ENCODE data around the gene SEL1L3. TPM values are rescaled to one million over a fixed set of nuclear protein-coding genes. Genes with fewer than 3 reads are reported as not detected.

Gene SEL1L3
- total and polyA plus RNA-seq, 2 donors (not counting 3 experiments of a cell fraction or from before 2014, with no cell fraction given), result 53.4 to 122 TPM

GRCh38 chr4:25782482-25782881, 80.3 kb downstream of the SEL1L3 start:
- dilution Hi-C loops (cut with MboI; ENCODE audit: extremely low pct_ligation_motif_present, low sequenced_read_pairs) (no loop called here), intact Hi-C loops (cut with micrococcal nuclease) (no loop called here)
- TF ChIP-seq POLR2AphosphoS5 (IDR thresholded peaks at IDR 0.05; ENCODE audit: insufficient read depth, low read depth, low read length) (no peak), GATA2 (IDR thresholded peaks at IDR 0.05; ENCODE audit: insufficient read depth, insufficient read length, low read depth, low read length) (no peak), JUN (IDR thresholded peaks at IDR 0.05; ENCODE audit: borderline replicate concordance, insufficient read depth, insufficient read length, low read depth) (no peak), FOS (IDR thresholded peaks at IDR 0.05; ENCODE audit: borderline replicate concordance, insufficient read depth, low read length) (no peak), POLR2A (IDR thresholded peaks at IDR 0.05; ENCODE audit: low read depth, low read length) (no peak), EZH2 (IDR thresholded peaks at IDR 0.05; ENCODE audit: borderline replicate concordance, low read depth, low read length, severe bottlenecking) (no peak), MYC (IDR thresholded peaks at IDR 0.05; ENCODE audit: low read depth, low read length) (no peak), MAX (IDR thresholded peaks at IDR 0.05; ENCODE audit: insufficient read depth, insufficient read length) (no peak), CTCF (IDR thresholded peaks at IDR 0.05; ENCODE audit: extremely low read depth in 1 of 2, insufficient read depth in 1 of 2, low read depth in 1 of 2, low read length in 2 of 2) (no peak)
- Histone ChIP-seq H3K27me3 (ENCODE audit: control insufficient read depth in 2 of 2, insufficient read depth in 2 of 2, low read length in 2 of 2) (no peaks in the 10 kb centered on the region), H4K20me1 (replicated peaks; ENCODE audit: control insufficient read depth, extremely low read depth, insufficient read depth, low read length) (no peaks in the 10 kb centered on the region), H3K4me2 (ENCODE audit: insufficient read depth, low read length) (no peak overlapping the region), H3K79me2 (ENCODE audit: control insufficient read depth, insufficient read depth, low read length) (no peaks in the 10 kb centered on the region), H3K4me3 (replicated peaks in 1 of 3; ENCODE audit: insufficient read depth in 1 of 3, low read depth in 1 of 3, low read length in 3 of 3) (no peak overlapping the region), H3K36me3 (ENCODE audit: control insufficient read depth in 2 of 2, extremely low read depth in 1 of 2, insufficient read depth in 2 of 2, low read length in 2 of 2) (peaks cover 13 to 26% of the 10 kb centered on the region in 2 experiments), H3K4me1 (ENCODE audit: control insufficient read depth, extremely low read depth, insufficient read depth, low read length) (no peaks in the 10 kb centered on the region), H3K9ac (replicated peaks; ENCODE audit: extremely low read depth, insufficient read depth, low read length) (no peak overlapping the region), H3K27ac (ENCODE audit: insufficient read depth, low read depth, low read length) (no peak overlapping the region), H3K9me3 (replicated peaks; ENCODE audit: control insufficient read depth, insufficient read depth, low read length) (no peaks in the 10 kb centered on the region), H3K9me1 (replicated peaks; ENCODE audit: control insufficient read depth, extremely low read depth, insufficient read depth, low read length) (no peaks in the 10 kb centered on the region), H2AFZ (ENCODE audit: low read depth, low read length) (no peak overlapping the region)
- ChIA-PET POLR2A (no interaction called here), CTCF (interaction anchor here (1.5 kb wide), 1 partner anchor 10 kb away, joined by 5 read pairs; no protein-coding TSS in a partner anchor)
- FAIRE-seq (no peak), DNase-seq (ENCODE audit: low read depth, low spot score) (no peak)
- BruUV-seq (replicated peaks), result no TSS peak

Data from endothelial cell of umbilical vein (primary cell).